GF-D8 (cell line): ENCODE measurements around the gene CDH22.

Source experiments
- DNase-seq: peaks from one replicate; lab custom pipeline; 2025; lab: John Stamatoyannopoulos, UW

CDH22 gene

DNA sequence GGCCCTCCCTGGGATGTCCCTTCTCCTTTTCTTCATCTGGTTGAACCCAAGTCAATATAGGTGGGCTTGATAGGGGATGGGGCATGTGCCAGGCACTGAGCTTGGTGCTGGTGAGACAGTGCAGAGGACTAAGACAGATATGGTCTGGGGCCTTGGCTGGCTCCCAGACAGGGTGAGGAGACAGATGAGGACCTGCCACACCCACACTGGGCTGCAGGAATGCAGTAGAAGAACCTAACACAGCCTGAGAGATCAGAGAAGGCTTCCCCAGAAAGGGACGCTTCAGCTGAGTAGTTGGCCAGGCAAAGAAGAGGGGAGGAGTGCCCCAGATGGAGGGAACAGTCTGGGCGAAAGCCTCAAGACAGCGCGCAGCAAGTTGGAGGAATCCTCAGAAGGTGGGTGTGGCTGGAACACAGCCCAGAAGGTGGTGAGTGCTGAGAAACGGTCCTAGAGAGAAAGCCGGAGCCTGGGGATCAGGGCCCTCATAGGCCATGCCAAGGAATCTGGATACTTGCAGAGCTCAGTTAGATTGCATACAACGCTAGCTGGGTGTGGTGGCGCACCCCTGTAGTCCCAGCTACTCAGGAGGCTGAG lies 163.8 kb downstream of the CDH22 start:
- no peak for DNase-seq

DNA sequence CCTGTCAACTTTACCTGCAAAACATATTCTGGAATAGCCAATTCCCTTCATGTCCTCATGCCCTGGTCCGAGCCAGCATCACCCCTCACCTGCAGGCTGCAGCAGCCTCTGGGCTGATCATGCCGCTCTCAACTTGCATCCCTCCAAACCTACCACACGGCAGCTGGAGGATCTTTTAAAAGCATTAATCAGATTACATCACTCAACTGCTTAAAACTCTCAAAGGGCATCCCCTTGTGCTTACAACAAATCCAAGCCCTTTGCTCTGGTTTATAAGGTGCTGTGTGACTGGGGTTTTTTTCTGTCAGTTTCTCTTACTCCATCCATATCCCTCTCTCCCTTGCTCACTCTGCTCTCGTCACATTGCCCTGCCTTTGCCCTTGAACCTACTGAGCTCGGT lies 166.2 kb downstream of the CDH22 start:
- DNase-seq = no peak

DNA sequence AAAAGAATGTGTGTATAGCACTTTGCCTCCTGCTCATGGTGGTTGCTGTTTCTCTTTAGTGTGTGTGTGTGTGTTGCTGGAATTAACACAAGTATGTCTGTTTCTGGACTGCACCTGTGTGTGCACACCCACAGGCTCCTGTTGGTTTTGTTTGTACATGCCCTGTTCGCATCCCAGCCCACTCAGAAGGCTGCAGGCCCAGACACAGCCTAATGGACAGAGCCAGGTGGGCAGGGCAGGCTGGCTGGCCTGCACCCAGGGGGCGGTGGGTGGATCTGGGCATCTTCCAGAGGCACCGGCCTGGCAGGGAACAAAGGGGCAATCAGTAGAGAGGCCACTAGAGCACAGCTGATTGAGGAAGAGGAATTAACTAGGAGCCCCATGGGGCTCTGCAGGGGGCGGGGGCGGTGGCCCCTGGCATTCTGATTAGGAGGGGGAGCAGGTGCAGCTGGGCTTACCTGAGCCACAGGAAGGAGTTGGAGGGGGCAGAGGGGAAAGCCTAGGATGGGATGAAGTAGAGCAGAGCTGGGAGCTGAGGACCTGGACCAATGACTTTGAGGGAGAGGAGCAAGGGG lies 168.3 kb downstream of the CDH22 start:
- no peak for DNase-seq

DNA sequence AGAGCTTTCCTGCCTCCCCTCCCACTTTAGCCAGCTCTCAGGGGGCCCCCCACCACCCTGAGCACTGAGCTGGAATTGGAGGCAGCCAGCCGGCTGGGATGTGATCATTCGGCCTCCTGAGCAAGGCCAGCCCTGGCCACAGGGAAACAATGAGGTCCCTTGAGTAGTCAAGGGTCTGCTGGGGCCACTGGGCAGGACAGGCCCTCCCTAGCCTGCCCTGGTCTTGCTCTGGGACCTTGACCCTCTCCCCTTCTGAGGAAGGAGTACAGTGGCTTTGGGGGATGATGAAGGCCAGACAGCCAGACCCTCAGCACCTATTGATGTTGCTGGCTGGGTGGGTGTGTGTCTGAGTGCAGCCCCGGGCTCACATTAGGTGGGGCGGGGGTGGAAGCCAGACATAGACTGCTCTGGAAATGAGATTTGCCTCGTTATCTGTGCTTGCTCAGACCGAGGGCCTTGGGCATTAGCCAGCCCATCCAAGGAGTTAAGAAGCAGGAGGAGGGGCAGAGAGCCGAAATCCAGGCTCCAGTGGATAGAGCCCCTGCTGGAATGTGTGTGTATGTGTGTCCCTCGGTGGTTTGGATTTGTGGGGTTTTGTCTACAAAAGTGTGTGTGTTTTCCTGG lies 168.9 kb downstream of the CDH22 start:
- no peak for DNase-seq

DNA sequence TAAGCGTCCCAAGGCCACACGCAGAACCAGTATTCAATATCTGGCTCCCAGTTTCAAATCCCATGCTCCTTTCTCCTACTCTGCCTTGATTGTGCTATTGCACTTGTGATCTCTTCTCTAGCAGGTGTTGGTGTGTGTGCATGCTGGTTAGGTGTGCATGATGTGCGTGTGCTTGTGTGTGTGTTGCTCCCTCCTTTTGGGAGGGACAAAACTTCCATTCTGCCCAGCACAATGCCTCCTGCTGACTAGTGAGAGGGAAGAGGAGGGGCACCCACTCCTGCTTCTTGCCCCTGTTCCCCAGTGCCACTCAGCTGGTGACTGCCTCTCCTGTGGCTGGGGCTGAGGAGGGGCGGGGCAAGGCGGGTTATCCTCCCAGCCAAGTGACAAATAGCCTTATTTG lies 170.5 kb downstream of the CDH22 start:
- no peak for DNase-seq

DNA sequence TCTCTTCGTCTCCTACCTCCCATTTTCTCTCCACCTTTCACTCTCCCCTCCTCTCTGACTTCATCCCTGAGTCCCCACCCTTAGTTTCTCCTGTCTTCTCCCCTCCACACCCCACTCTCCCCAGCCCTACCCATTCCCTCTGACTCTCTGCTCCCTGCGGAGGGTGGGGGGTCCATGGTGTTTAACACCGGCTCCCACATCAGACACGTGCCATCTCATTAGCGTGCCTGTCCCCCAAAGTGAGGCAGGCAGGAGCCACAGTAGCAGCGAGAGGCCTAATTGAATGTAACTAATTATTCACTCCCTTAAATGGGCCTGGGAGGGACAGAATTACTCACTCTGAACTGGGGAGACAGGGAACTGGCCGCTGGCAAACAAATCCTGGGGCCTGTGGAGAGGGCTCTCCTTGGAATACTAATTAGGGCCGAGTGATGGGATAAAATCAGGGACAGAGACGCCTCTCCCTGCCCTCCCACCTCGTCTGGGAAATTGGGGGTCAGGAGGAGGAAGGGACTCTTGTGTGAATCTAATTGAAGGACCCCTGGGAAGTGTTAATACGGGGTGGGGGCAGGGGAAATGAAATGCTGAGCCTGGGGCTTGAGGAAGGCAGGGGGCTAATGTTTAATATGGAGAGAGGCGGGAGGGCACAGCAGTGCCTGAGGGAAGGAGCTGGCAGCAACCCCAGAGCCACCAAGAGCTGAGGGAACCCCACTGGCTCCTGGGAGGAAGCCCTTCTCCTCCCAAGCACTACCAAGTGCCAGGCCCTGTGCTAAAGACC lies 172.3 kb downstream of the CDH22 start:
- no peak for DNase-seq

DNA sequence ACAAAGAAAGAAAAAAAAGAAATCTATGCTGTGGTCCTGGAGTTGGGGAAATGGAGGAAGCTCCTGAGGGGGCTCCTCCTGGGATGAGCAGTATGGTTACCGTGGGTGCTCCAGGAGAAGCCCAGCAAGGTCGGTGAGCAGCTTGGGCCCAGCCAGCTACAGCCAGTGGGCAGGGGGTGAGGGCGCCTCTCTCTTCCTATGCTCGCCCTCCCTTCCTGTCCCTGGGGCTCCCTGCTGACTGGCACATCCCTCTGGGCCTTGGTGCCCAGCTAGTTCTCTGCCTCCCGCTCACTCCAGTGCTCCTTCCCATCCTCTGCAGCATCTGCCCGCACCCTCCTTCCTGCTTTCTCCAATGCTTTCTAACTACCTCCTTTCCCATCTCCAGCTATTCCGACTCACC lies 173.6 kb downstream of the CDH22 start:
- DNase-seq = no peak

DNA sequence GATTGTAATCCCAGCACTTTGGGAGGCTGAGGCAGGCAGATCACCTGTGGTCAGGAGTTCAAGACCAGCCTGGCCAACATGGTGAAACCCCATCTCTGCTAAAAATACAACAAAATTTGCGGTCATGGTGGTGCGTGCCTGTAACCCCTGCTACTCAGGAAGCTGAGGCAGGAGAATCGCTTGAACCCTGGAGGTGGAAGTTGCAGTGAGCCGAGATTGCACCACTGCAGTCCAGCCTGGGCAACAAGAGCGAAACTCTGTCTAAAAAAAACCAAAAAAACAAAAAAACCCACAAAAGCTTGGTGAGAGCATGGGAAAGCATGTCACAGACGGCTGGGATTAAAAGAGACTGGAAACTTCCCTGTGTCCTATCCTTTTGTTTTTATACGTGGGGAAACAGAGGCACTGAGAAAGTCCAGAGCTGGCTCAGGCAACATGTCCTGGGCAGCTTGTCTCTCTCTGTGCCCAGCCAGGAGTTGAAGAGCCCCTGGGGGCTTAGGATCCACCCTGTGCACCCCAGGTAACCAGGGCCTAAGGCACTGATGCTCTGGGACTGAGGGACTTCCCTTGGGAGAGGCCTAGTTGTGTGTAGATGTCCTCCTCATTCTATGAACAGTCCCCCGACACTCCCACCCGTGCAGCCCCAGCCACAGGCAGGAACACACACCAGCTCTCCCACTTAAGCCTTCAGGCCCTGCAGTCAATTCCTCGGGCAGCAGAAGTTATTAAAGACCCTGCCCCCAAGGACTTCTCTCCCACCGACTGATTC lies 174.2 kb downstream of the CDH22 start:
- DNase-seq = no peak

DNA sequence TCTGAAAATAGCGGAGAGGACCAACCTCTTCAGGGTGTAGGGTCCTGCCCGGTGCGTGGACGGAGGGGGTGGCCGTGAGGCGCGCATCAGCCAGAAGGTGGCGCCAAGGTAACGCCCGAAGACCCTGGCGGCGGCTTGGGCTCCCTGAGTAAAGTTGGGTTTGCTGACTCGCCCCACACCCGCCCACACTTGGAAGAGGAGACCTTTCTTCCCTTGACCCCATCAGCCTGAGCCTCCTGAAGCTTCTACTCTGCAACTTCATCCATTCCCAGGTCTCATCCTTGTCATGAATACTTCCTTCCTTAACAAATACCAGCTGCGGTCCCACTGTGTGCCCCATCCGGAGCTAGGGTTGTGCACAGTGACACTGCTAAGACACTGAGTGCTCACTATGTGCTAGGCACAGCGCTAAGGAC lies 175.6 kb downstream of the CDH22 start:
- DNase-seq = no peak

DNA sequence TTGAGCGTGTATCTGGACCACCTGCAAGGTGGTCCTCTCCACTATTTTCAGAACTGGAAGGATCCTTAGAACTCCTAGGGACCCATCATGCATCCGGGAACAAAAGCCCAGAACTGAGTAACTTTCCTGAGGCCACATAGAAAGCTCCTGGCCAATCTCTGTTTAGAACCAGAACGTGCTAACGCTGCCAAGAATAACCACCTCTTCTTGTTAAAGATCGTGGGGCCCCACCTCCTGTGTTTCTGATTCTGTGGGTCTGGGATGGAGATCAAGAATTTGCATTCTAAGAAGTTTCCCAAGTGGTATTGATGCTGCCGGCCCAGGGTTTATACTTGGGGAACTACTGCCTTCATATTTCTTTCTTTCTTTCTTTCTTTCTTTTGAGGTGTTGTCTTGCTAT lies 176.9 kb downstream of the CDH22 start:
- no peak for DNase-seq

DNA sequence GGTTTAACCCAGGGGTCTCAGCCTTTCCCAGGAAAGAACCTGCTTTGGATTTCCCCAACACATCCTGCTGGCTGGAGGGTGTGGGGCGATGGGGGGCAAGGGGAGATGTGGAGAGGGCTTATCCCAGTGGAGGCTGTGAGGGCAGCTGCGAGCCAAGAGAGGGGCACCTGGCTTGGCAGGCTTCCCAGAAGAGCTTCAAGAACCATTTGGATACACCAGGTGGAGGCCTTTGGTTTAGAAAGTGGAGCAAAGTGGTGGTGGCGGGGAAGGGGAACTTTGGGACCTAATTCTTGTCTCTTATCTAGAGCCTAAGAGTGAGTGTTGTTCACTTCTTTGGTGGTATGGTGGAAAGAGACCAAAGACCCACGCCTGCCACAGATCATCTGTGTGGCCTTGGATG lies 177.8 kb downstream of the CDH22 start:
- no peak for DNase-seq

DNA sequence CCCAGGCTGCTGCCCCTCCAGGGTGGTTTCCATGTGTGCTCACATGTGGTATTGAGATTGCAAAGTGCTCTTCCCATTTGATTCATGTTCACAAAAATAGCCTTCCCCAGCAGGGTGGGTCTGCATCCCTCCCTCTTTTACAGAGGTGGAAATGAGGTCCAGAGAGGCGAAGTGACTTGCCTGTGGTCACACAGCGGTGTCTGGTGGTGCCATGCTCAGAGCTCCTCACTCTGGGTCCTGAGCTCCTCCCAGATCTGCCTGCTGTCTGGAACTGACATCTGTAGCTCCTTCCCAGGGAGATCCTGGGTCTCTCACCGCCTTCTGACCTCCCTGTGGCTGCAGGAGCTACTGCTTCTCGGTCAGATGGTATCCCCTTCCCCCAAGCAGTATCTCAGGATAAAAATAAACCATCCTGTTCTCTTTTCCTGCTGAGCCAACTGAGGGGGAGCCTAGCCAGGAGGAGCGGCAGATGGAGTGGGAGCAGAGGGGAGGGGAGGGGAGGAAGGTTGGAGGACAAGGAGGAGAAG lies 178.3 kb downstream of the CDH22 start:
- DNase-seq = no peak

DNA sequence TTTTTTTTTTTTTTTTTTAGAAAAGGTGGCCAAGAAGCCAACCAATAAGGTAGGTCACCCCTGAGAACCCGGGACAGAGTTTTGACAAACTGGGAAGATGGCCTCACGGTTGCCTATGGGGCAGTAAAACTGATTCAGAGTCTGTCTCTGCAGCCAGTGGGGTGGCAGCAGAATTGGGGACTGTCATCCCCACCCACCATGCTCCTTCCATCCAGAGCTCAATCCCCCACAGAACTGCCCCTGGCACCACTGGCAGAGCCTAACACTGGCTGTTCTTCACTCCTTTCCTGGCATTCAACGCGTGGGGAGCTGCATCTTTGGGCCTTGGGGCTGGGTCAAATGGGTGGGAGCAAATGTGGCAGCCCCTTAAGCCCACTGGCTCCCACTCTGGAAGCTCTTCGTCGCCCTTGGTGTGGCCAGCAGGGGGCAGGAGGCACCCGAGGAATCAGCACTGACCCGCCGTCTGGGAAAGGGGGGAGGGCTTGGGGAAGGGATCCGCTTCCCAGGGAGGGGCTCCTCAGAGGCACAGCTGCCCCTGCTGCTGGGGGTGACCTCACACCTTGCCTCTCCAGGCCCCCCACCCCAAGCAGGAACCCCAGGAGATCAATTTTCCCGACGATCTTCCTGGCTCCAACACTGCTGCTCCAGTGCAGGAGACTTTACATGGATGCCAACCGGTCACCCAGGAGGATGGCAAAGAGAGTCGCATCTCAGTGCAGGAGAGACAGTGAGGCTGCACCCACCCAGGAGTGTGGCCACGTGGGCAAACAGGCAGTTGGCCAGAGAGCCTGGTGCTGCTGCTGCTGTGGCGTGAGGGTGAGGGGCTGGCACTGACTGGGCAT lies 179.8 kb downstream of the CDH22 start:
- DNase-seq = no peak

DNA sequence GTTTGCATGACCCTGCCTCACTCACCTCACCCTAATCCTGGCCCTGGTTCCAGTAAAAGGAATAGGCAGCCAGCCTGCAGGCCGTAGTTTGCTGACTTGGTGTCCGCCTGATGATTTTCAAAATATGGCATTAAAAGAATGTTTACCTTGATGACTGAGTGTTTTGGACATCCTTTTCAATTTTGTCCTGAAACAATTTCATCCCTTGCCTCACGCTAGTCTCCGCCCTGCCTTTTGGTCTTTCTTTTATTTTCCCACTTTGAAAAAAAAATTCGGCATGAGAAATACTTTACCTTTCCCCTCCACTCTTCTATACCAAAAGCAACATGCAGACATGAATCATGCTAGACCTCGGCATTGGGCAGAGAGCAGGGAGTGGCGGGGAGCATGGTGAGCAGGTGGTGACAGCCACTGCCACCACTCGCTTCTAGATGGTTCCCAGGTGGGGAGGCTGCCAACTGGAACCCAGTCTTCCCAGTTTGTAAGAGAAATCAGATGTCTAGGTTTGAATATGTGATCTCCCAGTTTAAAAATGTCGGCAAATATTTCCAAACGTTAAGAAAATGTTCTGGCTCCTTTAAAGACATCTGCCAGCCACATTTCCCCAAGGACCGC lies 180.8 kb downstream of the CDH22 start:
- no peak for DNase-seq

DNA sequence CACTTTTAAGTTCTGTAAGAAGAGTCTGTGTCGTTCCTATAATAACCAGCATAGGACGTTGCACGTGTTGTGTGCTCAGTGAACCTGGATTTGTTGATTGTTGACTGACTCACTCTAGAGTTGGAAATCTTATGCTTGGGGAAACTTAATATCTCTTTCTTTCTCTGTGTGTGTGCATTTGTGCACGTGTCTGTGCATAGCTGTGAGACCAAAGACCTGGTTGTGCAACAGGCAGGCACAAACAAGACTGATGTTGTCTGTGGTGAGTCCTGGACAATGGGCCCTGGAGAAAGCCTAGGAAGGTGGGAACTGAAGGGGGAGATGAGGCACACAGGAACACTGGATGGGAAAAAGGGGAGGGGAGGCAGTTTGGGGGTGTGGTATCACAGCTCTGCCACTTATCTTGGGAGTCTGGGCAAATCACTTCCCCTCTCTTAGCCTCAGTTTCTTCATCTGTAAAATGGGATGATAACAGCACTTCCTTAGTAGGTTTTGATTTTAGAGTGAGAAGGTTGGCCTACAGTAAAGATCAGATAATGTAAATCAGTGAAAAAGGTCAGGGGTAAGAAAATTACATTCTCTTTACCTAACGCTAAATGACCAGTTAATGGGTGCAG lies 181.8 kb downstream of the CDH22 start:
- DNase-seq = no peak
